Activated T-helper 2 cell treated with anti-CD3 and anti-CD28 coated beads, Interferon-gamma antibody, Interleukin-2, Interleukin-4, amounts not matched to agents 10 μg/mL and 5 μg/mL and 100 μg/mL, durations not matched to agents 14 hours and 24 hours and 36 hours (primary cell): Measurements from ENCODE around the gene TEAD3. TPM values are rescaled to one million over a fixed set of nuclear protein-coding genes. Genes with fewer than 3 reads are reported as not detected.

Source experiments
- DNase-seq: peaks from one replicate; pipeline ENCODE4 v3.0.0; 2021; ENCODE audit warnings: low spot score
- H3K27ac Mint-ChIP-seq: one replicate; pipeline ENCODE4 v1.8.0; 2021; ENCODE audit warnings: mixed read lengths
- H3K27me3 Mint-ChIP-seq: one replicate; pipeline ENCODE4 v1.8.0; 2021; ENCODE audit warnings: low read depth, mixed read lengths
- H3K36me3 Mint-ChIP-seq: one replicate; pipeline ENCODE4 v1.8.0; 2021; ENCODE audit warnings: low read depth, mixed read lengths
- H3K4me1 Mint-ChIP-seq: one replicate; pipeline ENCODE4 v1.8.0; 2021; ENCODE audit warnings: low read depth, mixed read lengths
- H3K4me3 Mint-ChIP-seq: one replicate; pipeline ENCODE4 v1.8.0; 2021; ENCODE audit warnings: low read depth, mild to moderate bottlenecking, moderate library complexity, mixed read lengths
- H3K9me3 Mint-ChIP-seq: one replicate; pipeline ENCODE4 v1.8.0; 2021; ENCODE audit warnings: mixed read lengths
- intact Hi-C: fragments of 100-400 bp; cut with micrococcal nuclease; formaldehyde crosslinking; loops from one replicate; pipeline ENCODE4 v1.15.1; 2023
- total RNA-seq: library from RNA; stranded (reverse); gene quantifications from 2 replicates; pipeline ENCODE4 v1.2.3, GENCODE V29; 2022

TEAD3 gene
- total RNA-seq, 1 donor from 2014 or later: 2.0 TPM

- DNase-seq: no peak
- H3K9me3 Mint-ChIP-seq: no peaks in the 10 kb centered on the region
- peaks cover 36% of the 10 kb centered on the region for H3K27me3 Mint-ChIP-seq
- no peak overlapping the region for H3K4me3 Mint-ChIP-seq
- no peak overlapping the region for H3K27ac Mint-ChIP-seq
- intact Hi-C loops: no loop called here
- H3K36me3 Mint-ChIP-seq: no peaks in the 10 kb centered on the region
- no peaks in the 10 kb centered on the region for H3K4me1 Mint-ChIP-seq
Measured at GRCh38 chr6:35508027-35508426, 11.1 kb upstream of the TEAD3 start.

GRCh38 chr6:35507221-35507620 lies 10.3 kb upstream of the TEAD3 start:
- intact Hi-C loops: no loop called here
- H3K9me3 Mint-ChIP-seq: no peaks in the 10 kb centered on the region
- no peak for DNase-seq
- no peak overlapping the region for H3K27ac Mint-ChIP-seq
- H3K4me3 Mint-ChIP-seq: no peak overlapping the region
- H3K27me3 Mint-ChIP-seq: peaks cover 30% of the 10 kb centered on the region
- H3K4me1 Mint-ChIP-seq: no peaks in the 10 kb centered on the region
- no peaks in the 10 kb centered on the region for H3K36me3 Mint-ChIP-seq

DNA sequence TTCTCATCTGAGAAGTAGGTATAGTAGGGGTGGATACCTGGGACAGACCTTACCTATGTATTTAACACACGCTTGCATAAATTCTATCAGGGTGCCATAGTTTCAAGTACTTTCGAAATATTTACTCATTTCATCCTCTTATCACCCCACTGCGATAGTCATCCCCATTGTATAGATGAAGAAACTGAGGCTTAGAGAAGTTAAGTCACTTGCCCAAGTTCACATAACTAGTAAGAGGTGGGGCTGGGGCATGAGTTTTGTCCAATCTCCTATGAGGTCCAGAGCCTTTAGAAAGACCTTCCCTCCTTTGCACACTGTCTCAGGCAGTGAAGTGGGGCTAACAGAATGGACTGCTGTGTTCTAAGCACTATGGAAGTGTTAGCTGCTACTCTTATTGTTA lies 9.7 kb upstream of the TEAD3 start:
- intact Hi-C loops: no loop called here
- Mint-ChIP-seq H3K27ac (no peak overlapping the region), H3K4me3 (no peak overlapping the region), H3K4me1 (no peaks in the 10 kb centered on the region), H3K27me3 (peaks cover 31% of the 10 kb centered on the region), H3K36me3 (no peaks in the 10 kb centered on the region), H3K9me3 (no peaks in the 10 kb centered on the region)
- DNase-seq: no peak

DNA sequence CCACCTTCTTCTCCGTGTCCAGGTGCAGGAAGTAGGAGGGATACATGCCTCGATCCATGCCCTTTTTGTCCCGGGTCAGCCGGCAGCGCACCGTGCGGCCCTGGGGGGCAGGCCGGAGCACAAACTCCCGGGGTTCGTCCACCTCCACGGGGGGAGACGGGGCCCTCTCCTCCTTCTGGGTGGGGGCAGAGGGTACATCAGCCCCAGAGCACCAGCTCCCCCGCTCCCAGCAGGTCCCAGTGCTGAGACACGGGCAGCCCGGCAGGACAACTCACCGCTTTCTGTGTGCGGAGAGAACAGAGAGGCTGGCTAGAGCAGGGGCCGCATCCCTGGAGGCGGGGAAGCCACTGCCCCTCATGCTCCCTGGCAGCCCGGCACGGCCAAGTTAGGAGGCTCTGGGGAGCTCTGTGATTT lies 9.1 kb upstream of the TEAD3 start:
- Mint-ChIP-seq H3K36me3 (no peaks in the 10 kb centered on the region), H3K4me1 (no peaks in the 10 kb centered on the region), H3K9me3 (no peaks in the 10 kb centered on the region), H3K27me3 (peaks cover 30% of the 10 kb centered on the region), H3K27ac (no peak overlapping the region), H3K4me3 (no peak overlapping the region)
- no peak for DNase-seq
- intact Hi-C loops: no loop called here

GRCh38 chr6:35503534-35503933 lies 6.7 kb upstream of the TEAD3 start:
- Mint-ChIP-seq H3K4me1 (no peaks in the 10 kb centered on the region), H3K9me3 (no peaks in the 10 kb centered on the region), H3K27me3 (peaks cover 28% of the 10 kb centered on the region), H3K27ac (no peak overlapping the region), H3K36me3 (no peaks in the 10 kb centered on the region), H3K4me3 (no peak overlapping the region)
- intact Hi-C loops: no loop called here
- no peak for DNase-seq

DNA sequence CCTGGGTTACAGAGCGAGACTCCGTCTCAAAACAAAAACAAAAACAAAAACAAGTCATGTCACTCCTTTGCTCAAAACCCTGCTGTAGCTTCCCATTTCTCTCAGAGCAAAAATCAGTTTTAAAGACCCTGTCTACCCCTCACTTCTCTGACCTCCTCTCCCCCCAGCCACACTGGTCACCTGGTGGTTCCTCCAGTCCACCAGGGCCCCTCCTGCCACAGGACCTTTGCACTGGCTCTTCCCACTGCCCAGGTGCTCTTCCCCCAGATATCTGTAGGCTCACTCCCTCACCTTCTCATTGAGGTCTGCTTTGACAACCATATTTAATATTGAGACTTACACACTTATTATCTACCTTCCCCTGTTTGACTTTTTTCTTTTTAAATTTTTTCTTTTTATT lies 4.9 kb upstream of the TEAD3 start:
- intact Hi-C loops: no loop called here
- Mint-ChIP-seq H3K36me3 (no peaks in the 10 kb centered on the region), H3K4me1 (no peaks in the 10 kb centered on the region), H3K27ac (no peak overlapping the region), H3K9me3 (no peaks in the 10 kb centered on the region), H3K4me3 (no peak overlapping the region), H3K27me3 (peaks cover 26% of the 10 kb centered on the region)
- DNase-seq: no peak

GRCh38 chr6:35500782-35501181 lies 3.9 kb upstream of the TEAD3 start:
- intact Hi-C loops: no loop called here

GRCh38 chr6:35499372-35499771 lies 2.5 kb upstream of the TEAD3 start:
- intact Hi-C loops: no loop called here
- Mint-ChIP-seq H3K27me3 (peaks cover 30% of the 10 kb centered on the region), H3K4me1 (no peaks in the 10 kb centered on the region), H3K36me3 (no peaks in the 10 kb centered on the region), H3K9me3 (no peaks in the 10 kb centered on the region), H3K4me3 (no peak overlapping the region), H3K27ac (no peak overlapping the region)
- DNase-seq: no peak

More at GRCh38 chr6:35500782-35501181, 3.9 kb upstream of the TEAD3 start:
- Mint-ChIP-seq H3K27me3 (peaks cover 25% of the 10 kb centered on the region), H3K9me3 (no peaks in the 10 kb centered on the region), H3K4me3 (no peak overlapping the region), H3K4me1 (no peaks in the 10 kb centered on the region), H3K27ac (no peak overlapping the region), H3K36me3 (no peaks in the 10 kb centered on the region)
- no peak for DNase-seq

DNA sequence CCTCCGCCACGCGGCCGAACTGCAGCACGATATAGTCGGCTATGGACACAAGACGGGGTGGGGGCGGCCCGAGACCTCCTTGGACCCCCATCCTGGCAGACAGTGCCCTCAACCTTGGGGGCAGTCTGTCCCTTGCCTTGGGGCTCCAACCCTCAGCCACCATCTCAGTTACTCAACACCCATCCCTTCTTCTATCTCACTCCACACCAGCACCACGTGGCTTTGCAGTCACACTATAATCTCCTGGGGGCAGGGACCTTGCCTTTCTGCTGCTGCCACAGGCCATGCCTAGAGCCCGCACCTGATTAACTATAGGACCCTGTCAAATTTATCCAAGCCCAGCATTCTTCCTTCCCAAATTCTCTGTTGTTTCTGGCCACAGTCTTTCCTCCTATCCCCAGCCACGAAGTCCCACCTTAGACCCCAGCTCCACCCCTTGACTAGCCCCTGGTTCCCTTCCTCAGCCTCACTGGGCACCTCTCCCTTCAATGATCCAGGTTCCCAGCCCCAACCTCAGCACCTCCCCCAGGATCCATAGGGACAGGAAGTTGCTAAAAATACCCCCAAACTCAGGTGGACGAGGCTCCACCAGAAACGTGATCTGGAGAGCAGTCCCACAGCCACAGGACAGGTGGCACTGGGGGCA lies 1.7 kb upstream of the TEAD3 start:
- Mint-ChIP-seq H3K27ac (peak overlapping the region; percentile 21), H3K4me1 (peaks cover 3% of the 10 kb centered on the region), H3K36me3 (no peaks in the 10 kb centered on the region), H3K4me3 (peak overlapping the region; percentile 74), H3K9me3 (no peaks in the 10 kb centered on the region), H3K27me3 (peaks cover 31% of the 10 kb centered on the region)
- intact Hi-C loops: no loop called here
- DNase-seq: no peak

DNA sequence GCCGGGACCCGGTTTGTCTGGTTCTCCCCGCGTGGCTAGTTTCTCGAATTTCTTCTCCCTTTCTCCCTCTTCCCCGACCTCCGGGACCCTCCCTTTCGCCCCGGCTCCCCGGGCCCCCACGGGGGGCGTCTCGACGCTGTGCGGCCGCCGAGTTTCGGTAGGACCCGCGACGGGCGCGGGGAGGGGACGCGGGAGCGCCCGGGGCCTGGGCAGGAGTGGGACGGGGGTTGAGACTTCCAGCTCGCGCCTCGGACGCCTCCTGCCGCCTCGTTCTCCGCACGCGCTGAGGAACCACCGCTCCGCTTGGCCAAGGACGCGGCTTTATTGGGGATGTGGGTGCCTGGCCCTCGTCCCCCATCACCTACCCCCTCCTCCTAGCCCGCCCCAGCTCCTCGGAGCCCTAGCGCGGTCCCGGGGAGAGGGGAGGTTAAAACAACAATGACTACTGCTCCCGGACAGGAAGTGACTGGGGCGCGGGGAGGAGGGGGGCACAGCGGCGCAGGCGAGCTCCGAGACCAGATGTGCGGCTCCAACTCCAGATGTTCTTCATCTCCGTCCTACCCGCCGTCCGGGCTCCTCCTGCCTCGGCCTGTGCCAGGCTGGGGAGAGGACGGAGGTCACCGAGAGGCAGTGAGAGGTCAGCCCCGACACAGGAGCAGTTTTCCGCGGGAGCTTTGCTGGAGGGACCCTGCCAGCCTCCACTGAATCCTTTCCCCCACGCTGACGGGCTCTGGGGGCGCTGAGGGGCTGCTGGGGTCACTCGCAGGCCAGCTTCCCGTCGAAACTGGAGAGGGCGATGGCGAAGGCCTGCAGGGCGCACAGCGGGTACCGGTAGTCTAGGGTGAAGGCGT lies 917 bp upstream of the TEAD3 start:
- Mint-ChIP-seq H3K9me3 (no peaks in the 10 kb centered on the region), H3K27ac (peak overlapping the region; percentile 26), H3K4me3 (peak overlapping the region; percentile 74), H3K36me3 (no peaks in the 10 kb centered on the region), H3K27me3 (peaks cover 31% of the 10 kb centered on the region), H3K4me1 (peaks cover 3% of the 10 kb centered on the region)
- peak; percentile 31 for DNase-seq
- intact Hi-C loops: no loop called here

GRCh38 chr6:35496036-35496840 lies 641 bp downstream of the TEAD3 start:
- peak overlapping the region; percentile 71 for H3K4me3 Mint-ChIP-seq
- intact Hi-C loops: no loop called here

DNA sequence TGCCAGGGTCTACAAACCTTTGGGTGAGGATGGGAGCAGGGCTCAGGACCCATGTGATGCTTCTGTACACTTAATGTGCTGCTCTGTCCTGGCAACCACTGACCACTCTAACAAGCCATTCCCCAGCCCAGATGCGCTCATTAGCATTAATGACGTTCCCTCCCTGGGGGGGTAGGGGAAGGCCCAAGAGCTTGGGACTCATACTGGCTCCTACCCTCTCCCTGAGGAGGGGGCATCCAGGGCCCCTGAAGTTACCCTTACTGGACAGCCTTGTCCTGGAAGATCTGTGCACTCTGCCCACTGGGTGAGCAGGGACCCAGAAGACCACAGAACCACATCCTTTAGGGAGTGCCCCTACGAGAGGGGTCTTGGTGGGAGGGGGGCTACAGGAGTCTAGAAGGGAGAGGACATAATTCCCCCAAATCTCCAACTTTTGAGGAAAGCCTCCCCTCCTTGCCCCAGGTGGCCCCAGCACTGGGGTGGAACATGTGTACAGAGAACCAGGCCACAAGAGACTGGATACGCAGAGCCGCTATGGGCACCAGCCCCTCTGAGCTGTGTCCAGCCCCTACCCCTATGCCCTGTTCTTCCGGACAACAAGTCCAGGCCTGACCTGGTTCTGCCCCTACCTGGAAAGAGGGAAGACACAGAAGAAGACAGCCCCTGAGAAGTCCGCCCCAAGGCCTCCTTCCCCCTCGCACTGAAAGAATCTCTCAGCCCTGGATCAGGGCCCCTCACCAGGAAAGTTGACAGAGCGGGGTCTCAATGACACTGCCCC lies 1.4 kb downstream of the TEAD3 start:
- intact Hi-C loops: no loop called here
- peak overlapping the region; percentile 71 for H3K4me3 Mint-ChIP-seq
- DNase-seq: no peak
- peaks cover 3% of the 10 kb centered on the region for H3K4me1 Mint-ChIP-seq
- no peaks in the 10 kb centered on the region for H3K36me3 Mint-ChIP-seq
- peak overlapping the region; percentile 19 for H3K27ac Mint-ChIP-seq
- H3K9me3 Mint-ChIP-seq: no peaks in the 10 kb centered on the region
- peaks cover 25% of the 10 kb centered on the region for H3K27me3 Mint-ChIP-seq

More at GRCh38 chr6:35496036-35496840, 641 bp downstream of the TEAD3 start:
- Mint-ChIP-seq H3K9me3 (no peaks in the 10 kb centered on the region), H3K4me1 (peaks cover 3% of the 10 kb centered on the region), H3K36me3 (no peaks in the 10 kb centered on the region), H3K27me3 (peaks cover 29% of the 10 kb centered on the region), H3K27ac (no peak overlapping the region)
- no peak for DNase-seq
